Measurements from ENCODE around the gene QRFP. TPM values are rescaled to one million over a fixed set of nuclear protein-coding genes. Genes with fewer than 3 reads are reported as not detected.
A peak's percentile ranks its signal among the peaks of the same experiment; 100 is the strongest.

The QRFP gene
- total RNA-seq, 4 donors from 2014 or later: not detected

DNA sequence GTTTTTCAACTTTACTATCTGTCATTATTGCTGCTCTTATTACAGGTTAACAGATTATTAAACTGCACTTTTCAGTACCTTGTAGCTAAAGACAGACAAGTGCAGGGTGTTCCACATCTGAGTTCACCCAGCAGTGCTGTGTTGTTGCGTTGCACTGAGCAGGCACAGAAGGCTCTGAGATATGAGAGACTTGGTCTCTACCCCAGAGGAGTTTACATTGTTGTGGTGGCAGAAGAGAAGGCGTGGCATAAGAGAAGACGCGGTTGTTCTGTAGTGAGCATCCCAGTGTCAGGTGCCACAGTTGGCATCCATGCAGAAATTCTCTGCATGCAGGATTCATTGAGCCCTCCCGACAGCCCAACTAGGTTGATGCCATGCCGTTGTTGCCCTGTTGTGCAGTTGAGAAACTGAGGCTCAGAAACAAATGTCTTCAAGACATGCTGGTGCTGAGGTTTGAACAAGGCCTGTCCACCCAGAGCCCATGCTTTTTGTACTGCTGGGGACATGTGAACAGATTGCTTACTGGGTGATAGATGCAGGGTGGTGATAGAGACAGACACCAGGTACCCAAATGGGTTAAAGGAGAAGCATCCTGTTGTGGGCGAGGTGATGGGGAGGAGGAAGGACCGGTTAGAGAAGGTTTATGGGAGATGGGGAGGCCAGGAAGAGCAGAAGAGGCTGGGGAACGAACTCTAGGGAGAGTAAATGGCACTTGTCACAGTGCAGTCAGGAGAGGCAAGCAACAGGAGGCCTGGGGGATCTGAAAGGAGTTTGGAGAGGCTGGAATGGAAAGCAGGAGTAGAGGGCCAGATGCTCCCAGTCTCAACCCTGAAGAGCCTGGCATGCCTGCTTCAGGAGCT lies 53.3 kb downstream of the QRFP start:
- TF ChIP-seq POLR2AphosphoS5 (IDR thresholded peaks at IDR 0.05) (no peak), EP300 (IDR thresholded peaks at IDR 0.05) (no peak), POLR2A (IDR thresholded peaks at IDR 0.05) (no peak)
- TF ChIP-seq, protein P1, sequence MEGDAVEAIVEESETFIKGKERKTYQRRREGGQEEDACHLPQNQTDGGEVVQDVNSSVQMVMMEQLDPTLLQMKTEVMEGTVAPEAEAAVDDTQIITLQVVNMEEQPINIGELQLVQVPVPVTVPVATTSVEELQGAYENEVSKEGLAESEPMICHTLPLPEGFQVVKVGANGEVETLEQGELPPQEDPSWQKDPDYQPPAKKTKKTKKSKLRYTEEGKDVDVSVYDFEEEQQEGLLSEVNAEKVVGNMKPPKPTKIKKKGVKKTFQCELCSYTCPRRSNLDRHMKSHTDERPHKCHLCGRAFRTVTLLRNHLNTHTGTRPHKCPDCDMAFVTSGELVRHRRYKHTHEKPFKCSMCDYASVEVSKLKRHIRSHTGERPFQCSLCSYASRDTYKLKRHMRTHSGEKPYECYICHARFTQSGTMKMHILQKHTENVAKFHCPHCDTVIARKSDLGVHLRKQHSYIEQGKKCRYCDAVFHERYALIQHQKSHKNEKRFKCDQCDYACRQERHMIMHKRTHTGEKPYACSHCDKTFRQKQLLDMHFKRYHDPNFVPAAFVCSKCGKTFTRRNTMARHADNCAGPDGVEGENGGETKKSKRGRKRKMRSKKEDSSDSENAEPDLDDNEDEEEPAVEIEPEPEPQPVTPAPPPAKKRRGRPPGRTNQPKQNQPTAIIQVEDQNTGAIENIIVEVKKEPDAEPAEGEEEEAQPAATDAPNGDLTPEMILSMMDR (IDR thresholded peaks at IDR 0.05): no peak
- H3K27ac ChIP-seq: peak overlapping the region; percentile 58
- peaks cover 76% of the 10 kb centered on the region for H3K4me1 ChIP-seq
- H3K36me3 ChIP-seq: no peaks in the 10 kb centered on the region
- H3K4me3 ChIP-seq: no peak overlapping the region
- 57% methylated on average over 7 of the region's 9 CpGs for WGBS
- no peaks in the 10 kb centered on the region for H3K27me3 ChIP-seq
- H3K9me3 ChIP-seq: no peaks in the 10 kb centered on the region
- DNase-seq (ENCODE audit: low spot score in 2 of 2): no peak

Other genes starting within 250 kb of the QRFP start
- gene PRDM12, start 232.2 kb downstream of the QRFP start, total RNA-seq: not detected
- gene EXOSC2, start 203.0 kb downstream of the QRFP start, total RNA-seq: 10 to 100 TPM; 19.5 to 30.4 (median 23.8) TPM
- gene ABL1, start 61.6 kb downstream of the QRFP start, total RNA-seq: 10 to 100 TPM; 31.3 to 40.4 (median 34.8) TPM
- not detected for gene FIBCD1, start 42.4 kb upstream of the QRFP start, total RNA-seq
- 10 to 100 TPM in 1 of 4 donors, 1 to 10 TPM in 3; 4.0 to 16.9 (median 5.2) TPM for gene LAMC3, start 112.4 kb upstream of the QRFP start, total RNA-seq
- gene AIF1L, start 199.7 kb upstream of the QRFP start, total RNA-seq: 10 to 100 TPM; 15.2 to 28.7 (median 21.0) TPM
- 100 to 1,000 TPM in 1 of 4 donors, 10 to 100 TPM in 3; 36.1 to 104 (median 69.6) TPM for gene NUP214, start 228.8 kb upstream of the QRFP start, total RNA-seq

Data from suprapubic skin (tissue), 4 donors.